Tibial nerve (tissue), 4 donors: ENCODE measurements around the gene FGD3.

Experiments
- EP300 ChIP-seq, 2 donors: sonication (generic); formaldehyde crosslinking; IDR thresholded peaks; one replicate each; pipeline ENCODE4 v1.6.1; 2017; ENCODE audit warnings: antibody characterized with exemption in 2 of 2, mild to moderate bottlenecking in 1 of 2
- POLR2A ChIP-seq, 2 donors: fragments of 450-650 bp; IDR thresholded peaks; one replicate each; pipeline ENCODE4 v1.6.1; 2017; ENCODE audit warnings: antibody characterized with exemption in 2 of 2, mild to moderate bottlenecking in 2 of 2, moderate library complexity in 2 of 2
- TF ChIP-seq, protein P1 (sequence below), 5 experiments: fragments of 200-600 bp in 3 of 5; fragments of 450-650 bp in 2 of 5; sonication (generic) in 3 of 5; IDR thresholded peaks; one replicate each; pipeline ENCODE4 v1.5.1; 2016 to 2019; ENCODE audit warnings: antibody characterized with exemption in 5 of 5, mild to moderate bottlenecking in 3 of 5, moderate library complexity in 2 of 5

DNA sequence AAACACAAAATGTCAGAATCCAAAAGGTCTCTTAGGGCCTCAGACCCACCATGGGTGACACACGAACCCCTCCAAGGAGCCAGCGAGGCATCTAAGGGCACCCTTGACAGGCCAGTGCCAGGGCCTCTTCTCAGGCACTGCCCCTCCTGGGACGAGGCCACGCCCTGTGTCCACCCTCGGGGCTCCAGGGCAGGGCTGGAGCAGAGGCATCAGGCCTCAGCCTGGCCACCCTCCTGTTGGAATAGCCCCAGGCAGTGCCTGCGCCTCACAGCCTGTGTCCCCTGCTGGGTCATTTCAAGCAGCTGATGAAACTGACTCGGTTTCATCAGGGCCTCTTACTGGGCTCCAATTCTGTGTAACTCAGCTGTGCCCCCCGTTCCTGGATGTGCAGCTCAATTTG lies 78.4 kb downstream of the FGD3 start:
- TF ChIP-seq, protein P1, sequence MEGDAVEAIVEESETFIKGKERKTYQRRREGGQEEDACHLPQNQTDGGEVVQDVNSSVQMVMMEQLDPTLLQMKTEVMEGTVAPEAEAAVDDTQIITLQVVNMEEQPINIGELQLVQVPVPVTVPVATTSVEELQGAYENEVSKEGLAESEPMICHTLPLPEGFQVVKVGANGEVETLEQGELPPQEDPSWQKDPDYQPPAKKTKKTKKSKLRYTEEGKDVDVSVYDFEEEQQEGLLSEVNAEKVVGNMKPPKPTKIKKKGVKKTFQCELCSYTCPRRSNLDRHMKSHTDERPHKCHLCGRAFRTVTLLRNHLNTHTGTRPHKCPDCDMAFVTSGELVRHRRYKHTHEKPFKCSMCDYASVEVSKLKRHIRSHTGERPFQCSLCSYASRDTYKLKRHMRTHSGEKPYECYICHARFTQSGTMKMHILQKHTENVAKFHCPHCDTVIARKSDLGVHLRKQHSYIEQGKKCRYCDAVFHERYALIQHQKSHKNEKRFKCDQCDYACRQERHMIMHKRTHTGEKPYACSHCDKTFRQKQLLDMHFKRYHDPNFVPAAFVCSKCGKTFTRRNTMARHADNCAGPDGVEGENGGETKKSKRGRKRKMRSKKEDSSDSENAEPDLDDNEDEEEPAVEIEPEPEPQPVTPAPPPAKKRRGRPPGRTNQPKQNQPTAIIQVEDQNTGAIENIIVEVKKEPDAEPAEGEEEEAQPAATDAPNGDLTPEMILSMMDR (IDR thresholded peaks at IDR 0.05), result no peak
- TF ChIP-seq POLR2A (IDR thresholded peaks at IDR 0.05) (no peak), EP300 (IDR thresholded peaks at IDR 0.05) (no peak)
